HG03025 (cell line): Measurements from ENCODE around the gene SMYD4.

ENCODE experiments used
- ATAC-seq: cut with Tn5 transposase; IDR thresholded peaks from one replicate; pipeline ENCODE4 v1.9.1; 2021; ENCODE audit warnings: mild to moderate bottlenecking, moderate library complexity; ENCODE audit not compliant: unreplicated experiment, low FRiP score

Gene SMYD4

DNA sequence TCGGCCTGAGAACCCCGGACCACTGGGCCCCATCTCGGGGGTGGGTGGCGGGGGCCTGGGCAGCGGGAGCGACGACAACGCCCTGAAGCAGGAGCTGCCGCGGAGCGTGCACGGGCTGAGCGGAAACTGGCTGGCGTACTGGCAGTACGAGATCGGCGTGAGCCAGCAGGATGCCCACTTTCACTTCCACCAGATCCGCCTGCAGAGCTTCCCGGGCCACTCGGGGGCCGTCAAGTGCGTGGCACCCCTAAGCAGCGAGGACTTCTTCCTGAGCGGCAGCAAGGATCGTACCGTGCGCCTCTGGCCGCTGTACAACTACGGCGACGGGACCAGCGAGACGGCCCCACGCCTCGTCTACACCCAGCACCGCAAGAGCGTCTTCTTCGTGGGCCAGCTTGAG is 95.9 kb downstream of the SMYD4 start:
- ATAC-seq, result no peak

DNA sequence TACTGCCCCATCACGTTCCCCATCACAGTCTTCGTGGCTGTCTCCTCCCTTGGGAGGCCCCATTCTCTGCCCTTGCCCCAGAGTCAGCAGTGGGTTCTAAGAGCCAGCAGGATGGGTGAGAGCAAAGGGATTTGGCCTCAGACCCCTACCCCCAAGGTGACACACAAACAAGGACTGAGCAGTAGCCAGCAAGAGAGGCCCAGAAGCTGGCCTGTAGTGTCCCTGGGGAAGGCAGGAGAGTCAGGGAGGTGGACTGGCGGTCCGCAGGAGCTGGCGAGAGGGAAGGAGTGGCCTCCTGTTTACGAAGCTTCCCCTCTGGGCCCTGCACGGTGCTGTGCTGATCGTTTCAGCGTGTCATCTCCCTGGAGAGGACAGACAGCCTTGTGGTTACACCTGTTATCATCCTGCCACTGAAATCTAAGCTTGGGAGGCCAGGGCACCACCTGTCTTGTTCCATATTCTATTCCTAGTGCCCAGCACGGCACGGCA is 96.8 kb downstream of the SMYD4 start:
- ATAC-seq, result no peak

DNA sequence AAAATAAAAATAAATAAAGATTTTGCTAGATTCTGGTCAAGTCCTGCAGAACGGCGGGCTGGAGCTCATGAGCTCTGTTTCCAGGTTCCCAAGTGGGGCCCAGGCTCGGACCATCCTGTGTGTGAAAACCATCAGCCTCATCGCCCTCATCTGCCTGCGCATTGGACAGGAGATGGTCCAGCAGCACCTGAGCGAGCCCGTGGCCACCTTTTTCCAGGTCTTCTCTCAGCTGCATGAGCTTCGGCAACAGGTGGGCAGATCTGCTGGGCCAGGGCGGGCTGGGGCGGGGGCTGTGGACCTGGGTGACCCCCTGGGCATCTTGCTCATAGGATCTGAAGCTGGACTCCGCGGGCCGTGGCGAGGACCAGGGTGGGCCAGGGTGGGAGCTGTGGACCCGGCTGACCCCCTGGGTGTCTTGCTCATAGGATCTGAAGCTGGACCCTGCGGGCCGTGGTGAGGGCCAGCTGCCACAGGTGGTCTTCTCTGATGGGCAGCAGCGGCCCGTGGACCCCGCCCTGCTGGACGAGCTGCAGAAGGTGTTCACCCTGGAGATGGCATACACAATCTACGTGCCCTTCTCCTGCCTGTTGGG is 97.4 kb downstream of the SMYD4 start:
- ATAC-seq, result no peak

DNA sequence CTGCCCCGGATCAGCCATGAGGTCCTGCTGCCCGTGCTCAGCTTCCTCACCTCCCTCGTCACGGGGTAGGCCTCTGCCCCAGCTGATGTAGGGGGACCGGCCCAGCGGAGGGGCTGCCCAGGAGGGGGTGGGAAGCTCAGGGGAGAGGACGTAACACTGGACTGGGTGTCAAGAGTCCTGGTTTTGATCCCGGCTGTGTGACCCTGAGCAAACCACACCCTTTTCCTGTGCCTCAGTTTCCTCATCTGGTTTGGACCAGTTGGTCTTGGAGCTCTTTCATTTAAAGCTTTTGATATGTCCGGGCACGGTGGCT is 98.6 kb downstream of the SMYD4 start:
- no peak for ATAC-seq

DNA sequence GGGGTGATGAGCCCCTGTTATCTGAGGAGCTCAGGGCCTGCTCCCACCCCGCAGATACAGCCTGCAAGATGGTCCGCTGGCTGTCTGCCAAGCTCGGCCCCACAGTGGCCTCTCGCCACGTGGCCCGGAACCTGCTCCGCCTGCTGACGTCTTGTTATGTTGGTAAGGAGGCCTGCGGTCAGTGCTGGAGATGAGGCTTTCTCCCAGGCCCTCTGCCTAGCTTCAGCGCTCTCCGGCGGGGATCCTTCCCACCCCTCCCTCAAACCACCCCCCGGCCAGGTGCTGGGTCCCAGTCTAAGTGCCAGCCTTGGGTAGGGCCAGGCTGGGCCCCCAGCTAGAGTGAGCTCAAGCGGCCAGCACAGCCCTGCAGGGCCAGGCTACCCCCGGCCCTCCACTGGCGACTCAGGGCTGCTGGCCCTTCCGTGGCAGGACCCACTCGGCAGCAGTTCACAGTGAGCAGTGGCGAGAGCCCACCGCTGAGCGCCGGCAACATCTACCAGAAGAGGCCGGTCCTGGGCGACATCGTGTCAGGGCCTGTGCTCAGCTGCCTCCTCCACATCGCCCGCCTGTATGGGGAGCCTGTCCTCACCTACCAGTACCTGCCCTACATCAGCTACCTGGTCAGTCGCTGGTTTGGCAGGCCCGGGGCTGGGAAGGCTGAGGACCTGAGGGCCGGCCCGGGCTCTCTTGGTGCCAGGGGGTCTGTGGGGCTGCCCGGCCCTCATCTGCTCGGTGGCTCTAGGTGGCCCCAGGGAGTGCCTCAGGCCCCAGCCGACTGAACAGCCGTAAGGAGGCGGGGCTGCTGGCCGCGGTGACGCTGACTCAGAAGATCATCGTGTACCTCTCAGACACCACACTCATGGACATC is 99.1 kb downstream of the SMYD4 start:
- no peak for ATAC-seq

DNA sequence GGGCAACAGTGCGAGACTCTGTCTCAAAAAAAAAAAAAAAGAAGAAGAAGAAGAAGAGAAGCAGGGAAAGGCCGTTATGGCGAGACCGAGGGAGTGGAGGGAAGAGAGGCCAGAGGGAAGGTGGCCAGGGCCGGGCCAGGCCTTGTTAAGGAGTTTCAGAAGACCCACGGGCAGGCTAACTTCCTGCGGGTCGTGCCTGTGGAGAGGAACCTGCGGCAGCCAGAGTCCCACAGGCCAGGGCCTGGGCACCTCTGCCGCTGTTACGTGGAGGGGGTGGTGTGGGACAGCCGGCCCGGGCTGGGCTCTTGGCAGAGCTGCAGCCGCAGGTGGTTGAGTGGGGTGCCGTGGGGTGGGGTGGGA is 99.8 kb downstream of the SMYD4 start:
- ATAC-seq, result no peak
